Tibial nerve (tissue), 4 donors: ENCODE results near the gene MTFR1L.

Experiments used
- EP300 ChIP-seq, 2 donors: sonication (generic); formaldehyde crosslinking; IDR thresholded peaks; one replicate each; pipeline ENCODE4 v1.6.1; 2017; ENCODE audit warnings: antibody characterized with exemption in 2 of 2, mild to moderate bottlenecking in 1 of 2
- TF ChIP-seq, protein P1 (sequence below), 5 experiments: fragments of 200-600 bp in 3 of 5; fragments of 450-650 bp in 2 of 5; sonication (generic) in 3 of 5; IDR thresholded peaks; one replicate each; pipeline ENCODE4 v1.5.1; 2016 to 2019; ENCODE audit warnings: antibody characterized with exemption in 5 of 5, mild to moderate bottlenecking in 3 of 5, moderate library complexity in 2 of 5

DNA sequence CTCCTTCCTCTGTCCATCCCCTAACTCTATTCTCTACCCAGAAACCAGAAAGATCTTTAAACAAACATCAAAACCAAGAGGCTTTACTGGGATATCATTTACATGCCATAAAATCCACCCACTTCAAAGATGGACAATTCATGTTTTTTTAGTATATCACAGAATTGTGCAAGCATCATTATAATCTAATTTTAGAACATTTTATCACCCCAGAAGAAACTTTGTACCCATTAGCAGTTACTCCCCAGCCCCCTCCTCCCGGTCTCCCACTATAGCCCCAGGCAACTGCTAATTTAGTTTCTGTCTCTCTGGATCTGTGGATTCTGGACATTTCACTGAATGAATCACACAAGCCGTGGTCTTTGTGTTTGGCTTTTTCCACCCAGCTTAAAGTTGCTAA, 24.5 kb upstream of the MTFR1L start:
- TF ChIP-seq, protein P1, sequence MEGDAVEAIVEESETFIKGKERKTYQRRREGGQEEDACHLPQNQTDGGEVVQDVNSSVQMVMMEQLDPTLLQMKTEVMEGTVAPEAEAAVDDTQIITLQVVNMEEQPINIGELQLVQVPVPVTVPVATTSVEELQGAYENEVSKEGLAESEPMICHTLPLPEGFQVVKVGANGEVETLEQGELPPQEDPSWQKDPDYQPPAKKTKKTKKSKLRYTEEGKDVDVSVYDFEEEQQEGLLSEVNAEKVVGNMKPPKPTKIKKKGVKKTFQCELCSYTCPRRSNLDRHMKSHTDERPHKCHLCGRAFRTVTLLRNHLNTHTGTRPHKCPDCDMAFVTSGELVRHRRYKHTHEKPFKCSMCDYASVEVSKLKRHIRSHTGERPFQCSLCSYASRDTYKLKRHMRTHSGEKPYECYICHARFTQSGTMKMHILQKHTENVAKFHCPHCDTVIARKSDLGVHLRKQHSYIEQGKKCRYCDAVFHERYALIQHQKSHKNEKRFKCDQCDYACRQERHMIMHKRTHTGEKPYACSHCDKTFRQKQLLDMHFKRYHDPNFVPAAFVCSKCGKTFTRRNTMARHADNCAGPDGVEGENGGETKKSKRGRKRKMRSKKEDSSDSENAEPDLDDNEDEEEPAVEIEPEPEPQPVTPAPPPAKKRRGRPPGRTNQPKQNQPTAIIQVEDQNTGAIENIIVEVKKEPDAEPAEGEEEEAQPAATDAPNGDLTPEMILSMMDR (IDR thresholded peaks at IDR 0.05) = no peak
- no peak for TF ChIP-seq EP300 (IDR thresholded peaks at IDR 0.05)
